HG03175 (cell line): ENCODE results near the gene FTL.

Experiments used
- ATAC-seq: cut with Tn5 transposase; IDR thresholded peaks from one replicate; pipeline ENCODE4 v1.9.1; 2021; ENCODE audit warnings: mild to moderate bottlenecking, moderate library complexity; ENCODE audit not compliant: unreplicated experiment

Gene FTL

GRCh38 chr19:48964205-48965039 lies 687 bp upstream of the FTL start:
- no peak for ATAC-seq

- peak; percentile 34 for ATAC-seq
Measured at GRCh38 chr19:48965806-48966540, 864 bp downstream of the FTL start.

- ATAC-seq, result no peak
Measured at GRCh38 chr19:48966541-48967345, 1.6 kb downstream of the FTL start.

GRCh38 chr19:48967346-48968178 lies 2.5 kb downstream of the FTL start:
- no peak for ATAC-seq

- ATAC-seq, result no peak
Measured at GRCh38 chr19:48968179-48968661, 3.1 kb downstream of the FTL start.

GRCh38 chr19:48968813-48969218 lies 3.7 kb downstream of the FTL start:
- no peak for ATAC-seq

GRCh38 chr19:48969276-48970138 lies 4.4 kb downstream of the FTL start:
- ATAC-seq, result no peak

- no peak for ATAC-seq
Measured at GRCh38 chr19:48970139-48970766, 5.1 kb downstream of the FTL start.

GRCh38 chr19:48970923-48971395 lies 5.8 kb downstream of the FTL start:
- no peak for ATAC-seq

GRCh38 chr19:48975947-48976847 lies 11.1 kb downstream of the FTL start:
- no peak for ATAC-seq

- ATAC-seq, result no peak
Measured at GRCh38 chr19:48977061-48977460, 12.0 kb downstream of the FTL start.

- ATAC-seq, result no peak
Measured at GRCh38 chr19:48982280-48982679, 17.2 kb downstream of the FTL start.

- no peak for ATAC-seq
Measured at GRCh38 chr19:48985711-48986110, 20.6 kb downstream of the FTL start.

GRCh38 chr19:48986211-48986610 lies 21.1 kb downstream of the FTL start:
- ATAC-seq, result no peak

- ATAC-seq, result no peak
Measured at GRCh38 chr19:48987323-48987722, 22.2 kb downstream of the FTL start.

GRCh38 chr19:48988286-48988685 lies 23.2 kb downstream of the FTL start:
- ATAC-seq, result no peak

GRCh38 chr19:48988860-48989259 lies 23.8 kb downstream of the FTL start:
- no peak for ATAC-seq
